DND-41 (cell line): ENCODE data around the gene C13orf42.

Experiments used
- EZH2 ChIP-seq: IDR thresholded peaks from 3 replicates; pipeline ENCODE4 v1.6.1; 2012; ENCODE audit warnings: borderline replicate concordance, low read depth, mild to moderate bottlenecking, moderate library complexity, low read length, inconsistent platforms; ENCODE audit not compliant: severe bottlenecking
- TF ChIP-seq, protein P1 (sequence below): IDR thresholded peaks from 2 replicates; pipeline ENCODE4 v1.5.1; 2012; ENCODE audit warnings: borderline replicate concordance, low read length, moderate library complexity, mild to moderate bottlenecking; ENCODE audit not compliant: poor library complexity, severe bottlenecking; ENCODE audit errors: extremely low read depth

DNA sequence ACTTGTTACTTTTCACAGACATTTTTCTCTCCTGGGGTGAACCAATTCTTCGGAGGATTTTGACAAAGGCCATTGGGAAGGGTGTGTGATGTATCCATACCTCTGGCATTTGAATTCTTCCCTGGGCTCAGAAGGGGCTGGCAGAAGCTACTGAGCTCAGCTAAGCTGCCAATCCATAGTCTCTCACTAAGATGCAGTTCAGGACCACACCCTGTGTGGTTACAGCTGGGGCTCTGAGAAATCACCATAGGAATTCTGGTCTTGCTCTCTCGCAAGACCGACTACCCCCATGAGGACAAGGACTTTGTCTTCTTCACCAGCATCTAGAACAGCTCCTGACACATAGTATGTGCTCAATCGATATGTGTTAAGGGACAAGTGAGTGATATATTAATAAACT lies 6.0 kb downstream of the C13orf42 start:
- TF ChIP-seq, protein P1, sequence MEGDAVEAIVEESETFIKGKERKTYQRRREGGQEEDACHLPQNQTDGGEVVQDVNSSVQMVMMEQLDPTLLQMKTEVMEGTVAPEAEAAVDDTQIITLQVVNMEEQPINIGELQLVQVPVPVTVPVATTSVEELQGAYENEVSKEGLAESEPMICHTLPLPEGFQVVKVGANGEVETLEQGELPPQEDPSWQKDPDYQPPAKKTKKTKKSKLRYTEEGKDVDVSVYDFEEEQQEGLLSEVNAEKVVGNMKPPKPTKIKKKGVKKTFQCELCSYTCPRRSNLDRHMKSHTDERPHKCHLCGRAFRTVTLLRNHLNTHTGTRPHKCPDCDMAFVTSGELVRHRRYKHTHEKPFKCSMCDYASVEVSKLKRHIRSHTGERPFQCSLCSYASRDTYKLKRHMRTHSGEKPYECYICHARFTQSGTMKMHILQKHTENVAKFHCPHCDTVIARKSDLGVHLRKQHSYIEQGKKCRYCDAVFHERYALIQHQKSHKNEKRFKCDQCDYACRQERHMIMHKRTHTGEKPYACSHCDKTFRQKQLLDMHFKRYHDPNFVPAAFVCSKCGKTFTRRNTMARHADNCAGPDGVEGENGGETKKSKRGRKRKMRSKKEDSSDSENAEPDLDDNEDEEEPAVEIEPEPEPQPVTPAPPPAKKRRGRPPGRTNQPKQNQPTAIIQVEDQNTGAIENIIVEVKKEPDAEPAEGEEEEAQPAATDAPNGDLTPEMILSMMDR = no peak
- no peak for TF ChIP-seq EZH2
